Measurements from ENCODE around the gene SMAD9.
A peak's percentile ranks its signal among the peaks of the same experiment; 100 is the strongest.

DNA sequence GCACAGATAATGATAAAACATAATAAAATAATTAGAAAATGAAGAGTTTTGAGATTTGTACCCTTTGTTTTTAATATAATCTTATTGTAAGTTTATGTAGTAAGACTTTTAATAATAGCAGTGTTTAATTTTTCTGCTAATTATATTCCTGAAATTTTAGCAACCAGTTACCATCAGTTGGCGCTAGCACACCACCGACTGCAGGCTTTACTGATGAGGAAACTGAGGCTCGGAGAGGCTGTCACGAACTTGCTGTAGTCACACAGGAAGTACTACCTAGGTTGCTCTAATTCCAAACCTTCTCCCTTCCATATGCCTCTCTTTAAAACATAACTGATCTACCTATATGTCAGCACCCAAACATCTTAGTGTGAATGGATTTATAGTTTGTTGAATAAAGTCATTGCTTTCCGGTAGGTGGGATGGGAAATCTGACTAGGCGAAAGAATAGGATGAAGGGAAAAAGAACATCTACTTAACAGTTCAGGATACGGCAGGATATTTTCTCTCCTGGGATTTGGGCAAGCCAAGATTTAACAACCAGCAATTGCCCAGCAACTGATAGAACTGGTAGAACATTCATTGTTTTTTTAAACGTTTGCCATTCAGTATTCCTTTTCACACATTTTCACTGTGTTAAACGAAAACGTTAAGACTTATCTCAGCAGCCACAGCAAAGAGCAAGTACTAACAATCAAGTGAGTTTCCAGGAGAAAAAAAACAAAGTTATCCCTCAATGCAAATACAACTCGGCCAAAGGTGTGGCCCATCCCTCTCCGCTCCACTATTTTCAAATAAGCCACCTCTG, 101.8 kb downstream of the SMAD9 start:
- TF ChIP-seq SIN3A (IDR thresholded peaks at IDR 0.05; ENCODE audit: borderline replicate concordance in 2 of 2, control insufficient read depth in 1 of 2, low read depth in 2 of 2, low read length in 2 of 2) (no peak), CEBPG (CRISPR knock-in tag; IDR thresholded peaks at IDR 0.05) (no peak), CEBPG (tag; conservative IDR thresholded peaks at IDR 0.05 in 1 of 2, IDR thresholded peaks at IDR 0.05 in 1 of 2) (no peak), SMAD1 (IDR thresholded peaks at IDR 0.05; ENCODE audit: low read depth, low read length, partially characterized antibody) (no peak), MGA (IDR thresholded peaks at IDR 0.05) (no peak), ATF1 (CRISPR knock-in tag; IDR thresholded peaks at IDR 0.05) (no peak), ATF1 (tag; IDR thresholded peaks at IDR 0.05) (no peak)
- TF ChIP-seq, protein P1, sequence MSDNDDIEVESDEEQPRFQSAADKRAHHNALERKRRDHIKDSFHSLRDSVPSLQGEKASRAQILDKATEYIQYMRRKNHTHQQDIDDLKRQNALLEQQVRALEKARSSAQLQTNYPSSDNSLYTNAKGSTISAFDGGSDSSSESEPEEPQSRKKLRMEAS (CRISPR knock-in tag; IDR thresholded peaks at IDR 0.05) = no peak
- TF ChIP-seq, protein P2, sequence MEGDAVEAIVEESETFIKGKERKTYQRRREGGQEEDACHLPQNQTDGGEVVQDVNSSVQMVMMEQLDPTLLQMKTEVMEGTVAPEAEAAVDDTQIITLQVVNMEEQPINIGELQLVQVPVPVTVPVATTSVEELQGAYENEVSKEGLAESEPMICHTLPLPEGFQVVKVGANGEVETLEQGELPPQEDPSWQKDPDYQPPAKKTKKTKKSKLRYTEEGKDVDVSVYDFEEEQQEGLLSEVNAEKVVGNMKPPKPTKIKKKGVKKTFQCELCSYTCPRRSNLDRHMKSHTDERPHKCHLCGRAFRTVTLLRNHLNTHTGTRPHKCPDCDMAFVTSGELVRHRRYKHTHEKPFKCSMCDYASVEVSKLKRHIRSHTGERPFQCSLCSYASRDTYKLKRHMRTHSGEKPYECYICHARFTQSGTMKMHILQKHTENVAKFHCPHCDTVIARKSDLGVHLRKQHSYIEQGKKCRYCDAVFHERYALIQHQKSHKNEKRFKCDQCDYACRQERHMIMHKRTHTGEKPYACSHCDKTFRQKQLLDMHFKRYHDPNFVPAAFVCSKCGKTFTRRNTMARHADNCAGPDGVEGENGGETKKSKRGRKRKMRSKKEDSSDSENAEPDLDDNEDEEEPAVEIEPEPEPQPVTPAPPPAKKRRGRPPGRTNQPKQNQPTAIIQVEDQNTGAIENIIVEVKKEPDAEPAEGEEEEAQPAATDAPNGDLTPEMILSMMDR (IDR thresholded peaks at IDR 0.05 in 2 of 3, conservative IDR thresholded peaks at IDR 0.05 in 1 of 3; ENCODE audit: insufficient read depth in 2 of 3, low read depth in 1 of 3, low read length in 3 of 3) = 0 out of 6 replicates have a peak, but pooled peaks of 1 of the 3 experiments have one; percentile 2

Data from K562 (cell line).